H1 (cell line): Measurements from ENCODE around the gene TAF5. TPM values are rescaled to one million over a fixed set of nuclear protein-coding genes. Genes with fewer than 3 reads are reported as not detected.
"Not testable (repeated sequence)": the region's sequence is repeated elsewhere in the genome, so short reads cannot be mapped to it uniquely, and the experiment has no call there.

Experiments used
- CTCF ChIA-PET: fragments of 300-600 bp; sonication (Branson Sonifier 250); formaldehyde crosslinking; loops from one replicate; lab custom pipeline; 2021; ENCODE audit not compliant: partially characterized antibody; lab: Charles Lee
- POLR2A ChIA-PET: fragments of 300-600 bp; sonication (Branson Sonifier 250); formaldehyde crosslinking; loops from one replicate; lab custom pipeline; 2021; ENCODE audit warnings: inconsistent platforms; ENCODE audit not compliant: partially characterized antibody; lab: Charles Lee
- DNase-seq, 2 experiments: peaks; one replicate each; pipeline versions ENCODE4 v3.0.0 to v3.0.0-alpha.2; 2010 to 2022; ENCODE audit warnings: low spot score in 2 of 2, low read depth in 1 of 2, mixed read lengths in 1 of 2
- FAIRE-seq: peaks from 2 replicates; lab custom pipeline; 2011; peaks lifted over from hg19 to GRCh38; lab: Jason Lieb, UNC
- H2AFZ ChIP-seq: 2 replicates; pipeline ENCODE4 v1.8.1; 2012; ENCODE audit warnings: low read length, inconsistent platforms
- H2AK5ac ChIP-seq: 2 replicates; pipeline ENCODE4 v1.6.1; 2013; ENCODE audit warnings: low read depth, low read length
- H2BK120ac ChIP-seq: replicated peaks from 2 replicates; pipeline ENCODE3; 2013; ENCODE audit warnings: low read depth, low read length, inconsistent platforms
- H2BK12ac ChIP-seq: 2 replicates; pipeline ENCODE4 v1.6.1; 2013; ENCODE audit warnings: low read depth, low read length
- H2BK15ac ChIP-seq: 2 replicates; pipeline ENCODE4 v1.6.1; 2013; ENCODE audit warnings: low read length
- H2BK20ac ChIP-seq: 2 replicates; pipeline ENCODE4 v1.6.1; 2013; ENCODE audit warnings: low read length
- H2BK5ac ChIP-seq: 2 replicates; pipeline ENCODE4 v1.6.1; 2013; ENCODE audit warnings: low read depth, low read length
- H3K14ac ChIP-seq: 2 replicates; pipeline ENCODE4 v1.6.1; 2013; ENCODE audit warnings: inconsistent platforms; ENCODE audit not compliant: insufficient read length
- H3K18ac ChIP-seq: 2 replicates; pipeline ENCODE4 v1.6.1; 2013; ENCODE audit warnings: low read length; ENCODE audit errors: extremely low read depth
- H3K23ac ChIP-seq: 2 replicates; pipeline ENCODE4 v1.6.1; 2013; ENCODE audit warnings: inconsistent platforms; ENCODE audit not compliant: insufficient read length
- H3K23me2 ChIP-seq: 2 replicates; pipeline ENCODE4 v1.6.1; 2013; ENCODE audit warnings: low read depth, low read length
- H3K27ac ChIP-seq: 2 replicates; pipeline ENCODE4 v1.6.1; 2011; ENCODE audit warnings: low read depth, low read length, inconsistent platforms
- H3K27me3 ChIP-seq, 4 experiments: replicated peaks in 1 of 4; 1 replicate in 1 of 4; 2 replicates in 3 of 4; pipeline versions ENCODE4 v1.6.1 to v1.8.1; 2011 to 2013; ENCODE audit warnings: low read length in 3 of 4, mild to moderate bottlenecking in 3 of 4, inconsistent platforms in 2 of 4, mixed read lengths in 2 of 4, moderate library complexity in 1 of 4; ENCODE audit not compliant: control insufficient read depth in 3 of 4, insufficient read depth in 3 of 4; ENCODE audit errors: extremely low read depth in 1 of 4
- H3K36me3 ChIP-seq, 4 experiments: 2 replicates each; pipeline versions ENCODE4 v1.6.1 to v1.8.1; 2011 to 2013; ENCODE audit warnings: mild to moderate bottlenecking in 4 of 4, low read length in 3 of 4, moderate library complexity in 2 of 4, control low read depth in 1 of 4, inconsistent platforms in 1 of 4; ENCODE audit not compliant: insufficient read depth in 4 of 4, control insufficient read depth in 2 of 4
- H3K4ac ChIP-seq: replicated peaks from 2 replicates; pipeline ENCODE3; 2013; ENCODE audit warnings: low read length, low read depth, mixed read lengths, inconsistent platforms; ENCODE audit not compliant: insufficient read length
- H3K4me1 ChIP-seq, 4 experiments: replicated peaks in 1 of 4; 1 replicate in 1 of 4; 2 replicates in 3 of 4; pipeline versions ENCODE4 v1.6.1 to v1.8.1; 2011 to 2013; ENCODE audit warnings: low read length in 3 of 4, inconsistent platforms in 2 of 4, mixed read lengths in 1 of 4; ENCODE audit not compliant: insufficient read depth in 4 of 4, control insufficient read depth in 3 of 4
- H3K4me2 ChIP-seq, 2 experiments: 2 replicates each; pipeline versions ENCODE4 v1.6.1 to v1.8.1; 2011 to 2013; ENCODE audit warnings: low read depth in 2 of 2, low read length in 2 of 2, control low read depth in 1 of 2, inconsistent platforms in 1 of 2, mild to moderate bottlenecking in 1 of 2; ENCODE audit not compliant: insufficient read depth in 1 of 2
- H3K4me3 ChIP-seq, 4 experiments: fragments of 200-600, 300-600 bp in 1 of 4; sonication (generic), shearing (Covaris generic), sonication (Bioruptor Twin) in 1 of 4; 2 replicates each; pipeline versions ENCODE4 v1.5.1 to v1.8.1; 2011 to 2016; ENCODE audit warnings: low read length in 4 of 4, low read depth in 3 of 4, control low read depth in 2 of 4, inconsistent platforms in 2 of 4, mild to moderate bottlenecking in 2 of 4, mixed read lengths in 1 of 4, moderate library complexity in 1 of 4; ENCODE audit not compliant: insufficient read depth in 2 of 4; ENCODE audit errors: extremely low read depth in 1 of 4
- H3K56ac ChIP-seq: replicated peaks from 2 replicates; pipeline ENCODE3; 2013; ENCODE audit warnings: low read depth, mild to moderate bottlenecking, mixed read lengths, low read length, inconsistent platforms; ENCODE audit not compliant: insufficient read length
- H3K79me1 ChIP-seq: 2 replicates; pipeline ENCODE4 v1.6.1; 2013; ENCODE audit warnings: low read depth, low read length, control low read depth
- H3K79me2 ChIP-seq, 2 experiments: 2 replicates each; pipeline versions ENCODE4 v1.6.1 to v1.8.1; 2012 to 2013; ENCODE audit warnings: low read length in 2 of 2, mild to moderate bottlenecking in 2 of 2, inconsistent platforms in 1 of 2; ENCODE audit not compliant: insufficient read depth in 2 of 2, control insufficient read depth in 1 of 2
- H3K9ac ChIP-seq, 4 experiments: replicated peaks in 1 of 4; 1 replicate in 1 of 4; 2 replicates in 3 of 4; pipeline versions ENCODE4 v1.6.1 to v1.8.1; 2011 to 2013; ENCODE audit warnings: low read depth in 3 of 4, low read length in 3 of 4, control low read depth in 2 of 4, mild to moderate bottlenecking in 2 of 4, moderate library complexity in 2 of 4, inconsistent platforms in 1 of 4; ENCODE audit errors: extremely low read depth in 1 of 4
- H3K9me3 ChIP-seq, 2 experiments: 2 replicates each; pipeline versions ENCODE4 v1.6.1 to v1.8.1; 2012 to 2013; ENCODE audit warnings: mild to moderate bottlenecking in 2 of 2, moderate library complexity in 2 of 2, control low read depth in 1 of 2, inconsistent platforms in 1 of 2, low read depth in 1 of 2, low read length in 1 of 2, mixed read lengths in 1 of 2; ENCODE audit not compliant: insufficient read depth in 2 of 2
- H4K20me1 ChIP-seq, 2 experiments: replicated peaks in 1 of 2; 2 replicates each; pipeline versions ENCODE3 to v1.8.1; 2011 to 2013; ENCODE audit warnings: inconsistent platforms in 2 of 2, low read length in 2 of 2, mild to moderate bottlenecking in 1 of 2; ENCODE audit not compliant: insufficient read depth in 2 of 2, control insufficient read depth in 1 of 2
- H4K5ac ChIP-seq: 2 replicates; pipeline ENCODE4 v1.6.1; 2013; ENCODE audit warnings: low read length, low read depth, mixed read lengths, inconsistent platforms; ENCODE audit not compliant: insufficient read length
- H4K8ac ChIP-seq: 2 replicates; pipeline ENCODE4 v1.8.0; 2013; ENCODE audit warnings: mild to moderate bottlenecking, moderate library complexity, low read length, inconsistent platforms; ENCODE audit not compliant: insufficient read depth; ENCODE audit errors: extremely low read depth
- H4K91ac ChIP-seq: replicated peaks from 2 replicates; pipeline ENCODE3; 2013; ENCODE audit warnings: low read length, mixed read lengths, inconsistent platforms; ENCODE audit not compliant: insufficient read length
- WGBS, 2 experiments: shearing (Covaris generic) in 1 of 2; methylation state at CpG; one replicate each; pipeline versions ENCODE4 v1.1.6 to v1.1.7; 2013 to 2015; ENCODE audit warnings: low lambda C conversion rate in 2 of 2, mixed read lengths in 2 of 2, inconsistent platforms in 1 of 2, low coverage in 1 of 2, missing lambda C conversion rate in 1 of 2; ENCODE audit not compliant: insufficient replicate concordance in 2 of 2, insufficient coverage in 1 of 2, insufficient read length in 1 of 2; ENCODE audit errors: extremely low coverage in 1 of 2, missing lambda C conversion rate in 1 of 2; 5-methylcytosine and 5-hydroxymethylcytosine counted together
- polyA plus RNA-seq, 7 experiments: library from polyadenylated mRNA; depleted of rRNA in 3 of 7; stranded (reverse) in 5 of 7; unstranded in 2 of 7; fragments of >200 nt in 5 of 7; fragments of 200-250 nt in 2 of 7; gene quantifications; 1 replicate in 5 of 7; 2 replicates in 1 of 7; 4 replicates in 1 of 7; pipeline versions ENCODE4 v1.2.1 to v1.2.3, GENCODE V29; 2011 to 2013; ENCODE audit warnings: missing spikeins in 2 of 7, mixed read lengths in 2 of 7
- total RNA-seq: library from RNA; stranded (reverse); fragmentation: NEBNext Ultra II Directional; extraction: Animal tissue kit (Norgen Biotek cat#: 25700); gene quantifications from 2 replicates; pipeline ENCODE4 v1.2.1, GENCODE V29; 2021

Gene TAF5
- total and polyA plus RNA-seq, 2 of the 8 experiments (the other 6 are each of a cell fraction or from before 2014, with no cell fraction given): 5.8 to 15.6 TPM

DNA sequence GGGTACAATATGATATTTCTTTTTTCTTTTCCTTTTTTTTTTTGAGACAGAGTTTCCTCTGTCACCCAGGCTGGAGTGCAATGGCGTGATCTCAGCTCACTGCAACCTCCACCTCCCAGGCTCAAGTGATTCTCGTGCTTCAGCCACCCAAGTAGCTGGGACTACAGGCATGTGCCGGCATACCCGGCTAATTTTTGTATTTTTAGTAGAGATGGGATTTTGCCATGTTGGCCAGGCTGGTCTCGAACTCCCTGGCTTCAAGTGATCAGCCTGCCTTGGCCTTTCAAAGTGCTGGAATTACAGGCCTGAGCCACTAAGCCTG, 49.3 kb downstream of the TAF5 start:
- not testable (repeated sequence) for FAIRE-seq, H2AFZ ChIP-seq, H4K91ac ChIP-seq, H2BK12ac ChIP-seq, H2BK20ac ChIP-seq, H3K4me2 ChIP-seq, H3K18ac ChIP-seq, H3K9ac ChIP-seq, DNase-seq, H3K4me1 ChIP-seq, H3K4ac ChIP-seq, H3K23me2 ChIP-seq, H3K27me3 ChIP-seq, H3K23ac ChIP-seq, H2AK5ac ChIP-seq, H3K79me2 ChIP-seq, H3K9me3 ChIP-seq, H2BK5ac ChIP-seq, H4K5ac ChIP-seq, H3K27ac ChIP-seq, H3K56ac ChIP-seq, H2BK120ac ChIP-seq, H3K14ac ChIP-seq, H3K4me3 ChIP-seq, H4K8ac ChIP-seq, H3K79me1 ChIP-seq, H4K20me1 ChIP-seq, H2BK15ac ChIP-seq
- WGBS, 2 experiments: 97% methylated on average over 5 of the region's 5 CpGs; no CpG with 5 or more reads in 1 of the 2 experiments
- peaks cover 57 to 92% (median 88%) of the 10 kb centered on the region in 4 experiments for H3K36me3 ChIP-seq
- ChIA-PET POLR2A (interaction anchor here (1.1 to 2.1 kb wide), 4 partner anchors 15 to 58 kb away, joined by 3 to 5 read pairs (median 3); no protein-coding TSS in a partner anchor), CTCF (interaction anchor here (0.9 to 4.3 kb wide), 16 partner anchors 10 to 234 kb away, joined by 3 to 35 read pairs (median 6); partner anchors contain the start of genes ATP5MK and PDCD11)
